GM18505 (cell line): Measurements from ENCODE around the gene TNK1.

Experiments
- ATAC-seq: cut with Tn5 transposase; IDR thresholded peaks from one replicate; pipeline ENCODE4 v1.9.1; 2021; ENCODE audit not compliant: unreplicated experiment
- POLR2A ChIP-seq: IDR thresholded peaks from 4 replicates; pipeline ENCODE4 v1.6.1; 2011; ENCODE audit warnings: borderline replicate concordance; ENCODE audit not compliant: insufficient read depth, insufficient read length; ENCODE audit errors: extremely low read depth

Gene TNK1

GRCh38 chr17:7404737-7405349 is 24.0 kb downstream of the TNK1 start:
- TF ChIP-seq POLR2A, result no peak
- peak; percentile 23 for ATAC-seq

- ATAC-seq, result no peak
- no peak for TF ChIP-seq POLR2A
Observed at GRCh38 chr17:7405350-7406234, 24.7 kb downstream of the TNK1 start.

GRCh38 chr17:7406235-7406825 is 25.4 kb downstream of the TNK1 start:
- no peak for TF ChIP-seq POLR2A
- ATAC-seq, result no peak

- no peak for TF ChIP-seq POLR2A
- no peak for ATAC-seq
Observed at GRCh38 chr17:7407082-7407481, 26.2 kb downstream of the TNK1 start.

- no peak for TF ChIP-seq POLR2A
- ATAC-seq, result no peak
Observed at GRCh38 chr17:7407485-7408251, 26.8 kb downstream of the TNK1 start, which contains the start of gene NLGN2. Gene NLGN2 (plus strand): TSS chr17:7407845. CDS start chr17:7408256, 411 bp downstream.

- TF ChIP-seq POLR2A, result no peak
- ATAC-seq, result no peak
Observed at GRCh38 chr17:7408252-7408727, 27.4 kb downstream of the TNK1 start.

- TF ChIP-seq POLR2A, result no peak
Observed at GRCh38 chr17:7408863-7409262, 28.0 kb downstream of the TNK1 start.

GRCh38 chr17:7409716-7410115 is 28.8 kb downstream of the TNK1 start:
- TF ChIP-seq POLR2A, result no peak
- no peak for ATAC-seq

More at GRCh38 chr17:7408863-7409262, 28.0 kb downstream of the TNK1 start:
- no peak for ATAC-seq

GRCh38 chr17:7410634-7411426 is 29.9 kb downstream of the TNK1 start:
- no peak for TF ChIP-seq POLR2A
- ATAC-seq, result no peak

- ATAC-seq, result no peak
- TF ChIP-seq POLR2A, result no peak
Observed at GRCh38 chr17:7411427-7411750, 30.5 kb downstream of the TNK1 start.

GRCh38 chr17:7413346-7413985 is 32.6 kb downstream of the TNK1 start:
- ATAC-seq, result no peak
- no peak for TF ChIP-seq POLR2A

- ATAC-seq, result no peak
- no peak for TF ChIP-seq POLR2A
Observed at GRCh38 chr17:7414837-7415236, 33.9 kb downstream of the TNK1 start.
